Endothelial cell of hepatic sinusoid (primary cell): ENCODE measurements around the gene HOXB4.

Source experiments
- in situ Hi-C: cut with HindIII; loops from 2 replicates; pipeline ENCODE4 v1.10.0; 2017; ENCODE audit warnings: low sequenced_read_pairs

Gene HOXB4

DNA sequence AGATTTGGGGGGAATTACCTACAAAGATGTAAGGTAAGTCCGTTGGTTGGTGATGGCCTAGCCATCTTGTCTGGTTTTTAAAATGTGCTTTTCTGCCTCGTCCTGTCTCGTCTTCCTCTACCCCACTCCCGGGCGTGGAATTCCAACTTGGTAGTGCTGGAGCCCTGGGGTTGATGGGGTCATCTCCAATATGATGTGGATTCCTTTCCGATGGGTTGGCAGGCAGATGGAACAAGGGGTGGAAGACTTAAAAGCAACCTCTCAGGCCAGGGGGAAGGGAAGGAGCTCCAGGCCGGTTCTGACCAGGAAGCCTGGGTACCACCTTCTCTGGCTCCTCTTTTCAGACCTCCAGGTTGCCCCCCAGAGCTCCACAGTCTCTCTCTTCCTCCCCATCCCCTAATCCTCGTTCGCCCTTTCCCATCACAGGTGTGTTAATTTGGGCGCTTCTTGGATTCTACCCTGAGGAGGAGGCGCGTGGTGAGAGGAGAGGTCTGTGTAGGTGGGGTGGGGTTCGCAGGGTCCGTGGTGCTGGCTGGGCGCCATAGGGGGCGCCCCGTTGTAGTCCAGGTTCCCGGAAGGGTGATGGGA is 28.1 kb downstream of the HOXB4 start:
- in situ Hi-C loops, result no loop called here

DNA sequence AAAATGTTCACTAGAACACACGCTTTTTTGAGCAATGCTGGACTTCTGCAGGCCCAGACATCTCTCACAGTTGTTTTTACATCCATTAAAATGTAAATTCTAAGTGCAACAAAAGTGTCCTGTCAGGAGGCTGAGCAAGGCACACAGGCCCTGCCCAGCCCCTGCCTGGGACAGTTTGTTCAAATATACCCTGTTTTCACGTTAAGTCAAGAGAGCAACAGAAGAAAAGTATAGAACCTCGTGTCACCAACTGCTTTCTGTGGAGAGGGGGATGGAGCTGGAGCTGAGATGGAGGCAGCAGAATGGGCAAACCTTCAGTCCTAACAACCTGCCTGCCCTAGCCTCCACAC is 28.9 kb downstream of the HOXB4 start:
- in situ Hi-C loops, result no loop called here

DNA sequence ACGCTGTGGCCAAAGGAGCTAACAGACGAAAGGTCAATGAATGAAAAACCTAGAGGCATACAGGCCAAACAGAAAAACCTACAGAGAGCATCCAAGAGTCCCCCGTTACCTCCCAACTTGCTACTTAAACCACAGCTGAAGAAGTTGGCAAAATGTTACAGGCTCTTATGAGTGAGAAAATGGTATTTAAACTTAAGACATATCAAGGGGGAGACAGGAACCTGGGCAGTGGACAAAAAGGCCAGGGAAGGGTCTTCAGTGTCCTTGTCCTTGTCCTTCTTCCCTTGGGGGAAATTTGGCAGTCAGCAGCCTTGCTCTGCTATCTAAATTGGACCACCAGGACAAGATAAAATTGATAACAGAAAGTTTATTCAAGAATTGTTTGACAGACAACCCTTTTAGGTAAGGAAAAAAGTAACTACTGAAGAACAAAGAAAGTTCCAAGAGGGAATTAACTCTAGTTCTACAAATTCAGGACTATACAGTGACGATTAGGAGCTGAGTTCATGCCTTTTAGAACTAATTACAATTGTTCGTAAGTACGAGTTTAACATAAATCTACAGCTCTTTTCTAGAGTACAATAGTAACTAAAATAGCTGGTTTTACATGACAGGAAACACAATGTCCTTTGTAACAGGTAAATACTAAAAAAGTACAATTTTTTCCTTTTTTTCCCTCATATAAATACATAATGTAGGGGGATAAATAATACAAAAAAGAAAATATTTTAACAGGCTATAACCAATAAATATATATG is 29.4 kb downstream of the HOXB4 start:
- in situ Hi-C loops, result no loop called here

DNA sequence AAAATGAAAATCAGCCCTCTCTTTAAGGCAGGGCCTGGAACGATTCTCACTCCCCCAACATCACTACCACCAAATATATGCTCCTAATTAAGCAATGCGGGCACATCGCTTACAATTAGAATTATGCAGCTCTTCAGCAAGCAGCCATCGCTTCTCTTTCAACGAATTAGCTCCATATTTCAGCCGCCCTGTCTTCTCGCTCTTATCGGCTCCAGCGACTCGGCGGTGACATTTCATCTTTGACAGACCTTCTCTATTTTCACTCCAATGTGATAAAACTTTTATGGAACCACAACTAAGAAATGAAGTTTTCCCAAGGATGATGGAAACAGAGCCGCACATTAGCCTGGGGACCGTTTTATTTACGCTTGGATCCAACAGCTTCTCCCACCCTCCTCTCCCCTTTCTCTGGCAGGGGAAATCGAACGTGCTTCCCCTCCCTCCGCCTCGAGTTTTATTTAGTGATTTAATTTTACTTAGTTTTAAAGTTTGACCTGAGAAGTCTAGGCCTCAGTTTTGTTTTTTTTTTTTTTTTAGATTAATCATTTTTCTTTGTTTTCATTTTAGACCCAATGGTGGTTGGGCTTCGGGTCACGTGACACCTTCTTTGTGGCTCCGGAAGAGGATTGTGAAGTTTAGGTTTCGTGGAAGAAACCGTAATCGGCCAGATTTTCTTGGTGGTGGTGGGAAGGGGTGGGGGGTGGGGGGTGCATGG is 30.2 kb downstream of the HOXB4 start:
- in situ Hi-C loops, result no loop called here

DNA sequence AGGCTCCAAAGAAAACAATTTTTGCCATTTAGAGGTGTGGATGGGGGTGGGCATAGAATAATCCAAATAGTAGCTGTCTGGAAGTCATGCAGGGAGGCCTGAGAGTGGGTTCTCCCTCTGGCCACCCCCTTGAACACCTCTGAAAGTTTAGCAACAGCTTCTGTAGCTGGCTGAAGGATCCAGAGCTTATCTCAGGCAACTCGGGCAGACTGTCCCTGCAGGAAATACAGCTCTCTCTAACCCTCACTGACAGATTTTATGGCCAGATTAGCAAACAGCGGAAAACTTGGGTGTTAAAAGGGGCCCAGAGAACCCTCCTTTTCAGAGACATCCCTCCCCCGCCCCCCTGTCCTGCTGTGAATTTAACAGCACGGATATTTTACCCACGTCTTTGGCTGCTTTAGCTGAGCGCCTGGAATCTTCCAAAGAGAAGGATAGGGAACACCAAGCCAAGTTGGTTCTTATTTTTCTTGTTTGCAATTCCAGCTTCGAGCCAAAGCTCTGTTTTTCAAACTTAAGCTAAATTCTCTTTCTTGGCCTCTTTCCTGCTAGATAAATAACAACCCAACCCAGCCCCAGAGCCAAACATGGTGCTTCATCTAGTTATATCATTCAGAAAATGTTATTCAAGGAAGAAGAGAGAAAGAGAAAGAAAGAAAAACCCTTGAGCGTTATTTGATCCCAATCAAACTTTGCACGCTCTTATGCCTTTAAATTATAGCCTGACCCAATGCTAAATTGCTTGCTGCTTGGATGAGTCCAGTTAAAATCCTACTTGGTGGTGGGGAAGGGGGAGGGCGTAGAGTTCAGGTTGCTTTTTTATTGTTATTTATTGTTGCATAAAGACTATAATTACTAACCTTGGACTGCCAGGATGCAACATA is 31.0 kb downstream of the HOXB4 start:
- in situ Hi-C loops, result no loop called here

DNA sequence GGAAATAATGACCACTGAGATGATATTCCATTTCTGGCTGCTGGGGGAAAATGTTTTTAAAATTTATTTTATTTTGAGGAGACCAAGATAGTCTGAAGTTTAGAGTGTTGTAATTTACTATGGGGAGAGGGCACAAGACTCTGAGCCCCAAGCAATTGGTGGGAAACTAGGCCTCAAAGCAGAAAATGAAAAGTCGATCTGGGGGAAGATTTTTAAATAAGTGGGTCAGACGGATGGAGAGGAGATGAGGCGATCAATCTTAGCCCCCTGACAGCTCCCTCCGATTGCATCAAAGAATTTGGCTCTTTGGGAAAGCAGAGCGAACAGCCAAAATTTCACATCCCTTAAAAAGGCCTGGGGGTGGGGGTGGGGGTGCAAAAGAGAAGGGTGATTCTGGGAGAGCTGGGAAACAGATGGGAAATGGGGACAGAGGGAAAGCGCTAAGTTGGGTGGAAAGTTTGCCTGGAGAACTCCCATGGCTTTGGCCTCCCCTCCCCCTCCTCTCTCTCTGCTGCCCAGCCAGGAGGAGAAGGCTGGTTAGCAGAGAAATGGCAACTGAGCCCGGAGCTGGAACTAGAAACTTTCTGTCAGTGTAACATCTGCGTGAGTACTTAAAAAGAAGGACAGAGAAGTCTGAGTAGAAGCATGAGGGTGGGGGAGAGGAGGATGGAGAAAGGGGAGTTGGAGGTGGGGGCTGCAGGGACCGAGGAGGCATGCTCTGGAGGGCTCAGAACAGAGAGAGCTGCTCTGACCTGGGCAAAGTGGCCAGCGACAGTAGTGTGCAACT is 31.8 kb downstream of the HOXB4 start:
- in situ Hi-C loops, result no loop called here

DNA sequence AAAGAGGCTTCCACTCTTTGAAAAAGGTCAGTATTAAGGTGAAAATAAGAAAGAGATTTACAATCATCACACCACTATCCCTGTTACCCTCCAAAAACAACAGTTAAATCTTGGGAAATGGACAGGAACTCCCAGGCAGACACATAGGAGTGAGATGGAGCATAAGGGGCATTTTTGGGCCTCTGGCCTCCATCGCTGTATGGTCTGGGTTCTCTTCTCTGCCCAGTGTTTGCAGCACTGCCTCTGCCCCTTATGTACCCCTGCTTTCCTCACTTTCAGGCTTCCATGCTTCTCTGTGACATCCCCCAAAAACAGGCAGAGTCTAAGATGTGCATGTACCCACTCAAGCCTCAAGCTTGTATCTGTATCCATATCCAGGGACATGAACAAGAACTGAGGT is 32.6 kb downstream of the HOXB4 start:
- in situ Hi-C loops, result no loop called here

DNA sequence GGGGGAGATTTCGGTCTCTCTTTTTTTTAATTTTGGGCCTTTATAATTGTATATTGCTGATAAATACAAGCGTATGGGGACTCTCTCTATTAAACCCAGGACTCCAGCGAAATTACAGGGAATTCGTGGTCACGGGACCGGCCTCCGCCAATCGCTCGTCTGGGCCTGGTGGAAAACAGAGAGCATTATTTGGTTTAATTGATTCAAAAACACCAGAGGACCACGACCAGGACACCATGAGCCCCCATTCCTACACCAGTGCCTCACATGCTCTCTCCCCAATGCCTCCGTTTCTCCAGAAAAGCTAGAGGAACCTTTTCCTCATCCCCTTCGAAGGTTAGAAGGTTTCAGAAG is 33.2 kb downstream of the HOXB4 start, which contains the start of gene HOXB2:
TSS of gene HOXB2 (minus strand) at position 88 of the 354 bp plus-strand sequence. CDS start 198 bp downstream, outside the sequence.
- in situ Hi-C loops, result no loop called here

DNA sequence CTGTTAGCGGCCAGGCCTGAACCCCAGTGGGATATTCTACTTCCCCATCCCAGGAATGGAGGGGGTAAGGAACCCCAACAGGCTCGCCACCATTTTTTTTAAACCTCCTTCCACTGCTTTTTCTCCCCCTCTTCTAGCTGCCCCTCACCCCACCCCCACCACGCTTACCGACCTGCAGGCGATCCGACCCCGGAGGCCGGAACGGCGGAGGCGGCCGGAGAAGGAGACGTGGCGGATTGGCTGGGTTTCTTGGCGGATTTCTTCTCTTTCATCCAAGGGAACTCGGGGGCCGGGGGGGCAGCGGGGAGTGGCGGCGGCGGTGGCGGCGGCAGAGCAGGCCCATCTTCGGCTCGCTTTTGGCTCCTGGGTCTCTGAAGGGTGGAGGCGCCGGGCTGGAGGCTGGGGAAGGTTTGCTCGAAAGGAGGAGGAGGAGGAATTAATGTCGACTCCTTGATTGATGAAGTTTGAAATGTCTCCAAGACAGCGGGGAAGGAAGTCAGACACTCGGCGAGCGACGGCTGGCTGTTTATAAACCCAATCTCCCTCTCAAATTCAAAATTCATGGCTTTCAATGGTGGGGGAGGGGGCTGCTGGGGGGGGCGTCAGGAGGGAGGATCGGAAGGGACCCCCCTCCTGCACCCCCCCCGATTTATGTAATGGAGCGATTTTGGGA is 33.7 kb downstream of the HOXB4 start:
- in situ Hi-C loops, result no loop called here

DNA sequence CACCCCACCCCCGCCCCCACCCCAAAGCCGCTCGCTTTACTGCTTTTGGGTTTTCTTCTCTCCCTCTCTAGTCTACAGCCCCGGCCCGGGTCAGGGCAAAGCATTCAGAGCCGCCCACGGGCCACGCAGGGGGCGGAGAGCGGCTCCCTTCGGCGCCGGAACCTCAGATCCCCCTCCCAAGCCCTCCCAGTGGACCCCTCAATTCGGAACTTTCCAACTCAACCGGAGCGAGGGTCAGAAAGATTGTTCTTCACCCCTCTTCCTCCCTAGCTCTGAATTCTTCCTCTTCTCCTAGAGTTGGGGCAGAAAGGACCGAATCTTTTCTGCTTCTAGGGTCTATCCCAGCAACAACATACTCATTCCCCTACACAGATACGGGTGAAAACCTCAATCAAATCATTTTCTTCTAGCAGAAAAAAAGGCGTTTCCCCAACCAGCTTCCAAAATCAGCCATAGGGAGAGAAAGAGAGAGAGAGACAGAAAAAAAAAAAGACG is 34.2 kb downstream of the HOXB4 start:
- in situ Hi-C loops, result no loop called here

DNA sequence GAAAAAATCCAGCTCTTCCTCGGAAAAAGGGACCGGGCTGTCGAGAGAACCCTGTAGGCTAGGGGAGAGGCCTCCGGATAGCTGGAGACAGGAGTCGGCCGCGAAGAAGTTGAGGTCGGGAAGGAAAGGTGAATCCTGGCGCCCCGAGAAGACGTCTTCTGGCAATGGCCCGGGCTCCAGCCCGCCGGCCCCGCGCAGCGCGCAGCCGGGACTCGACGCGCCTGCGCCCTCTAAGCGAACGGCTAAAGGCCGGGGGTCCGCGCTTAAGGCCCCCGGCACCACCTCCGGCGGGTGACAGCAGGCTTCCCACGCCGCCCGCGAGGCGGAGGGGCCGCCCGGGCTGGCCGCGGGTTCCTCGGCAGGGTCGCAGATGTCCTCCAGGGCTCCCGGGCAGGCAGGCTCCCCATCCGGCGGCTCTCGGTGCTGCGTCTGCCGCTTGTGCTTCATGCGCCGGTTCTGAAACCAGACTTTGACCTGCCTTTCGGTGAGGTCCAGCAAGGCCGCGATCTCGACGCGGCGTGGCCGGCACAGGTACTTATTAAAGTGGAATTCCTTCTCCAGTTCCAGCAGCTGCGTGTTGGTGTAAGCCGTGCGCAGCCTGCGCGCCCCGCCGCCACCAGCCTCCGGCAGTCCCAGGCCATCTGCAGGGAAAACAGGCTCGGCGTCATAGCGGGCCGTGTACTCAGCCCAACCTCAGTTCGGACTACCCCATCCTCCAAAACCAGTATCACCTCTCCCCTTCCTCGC is 34.9 kb downstream of the HOXB4 start:
- in situ Hi-C loops, result no loop called here

DNA sequence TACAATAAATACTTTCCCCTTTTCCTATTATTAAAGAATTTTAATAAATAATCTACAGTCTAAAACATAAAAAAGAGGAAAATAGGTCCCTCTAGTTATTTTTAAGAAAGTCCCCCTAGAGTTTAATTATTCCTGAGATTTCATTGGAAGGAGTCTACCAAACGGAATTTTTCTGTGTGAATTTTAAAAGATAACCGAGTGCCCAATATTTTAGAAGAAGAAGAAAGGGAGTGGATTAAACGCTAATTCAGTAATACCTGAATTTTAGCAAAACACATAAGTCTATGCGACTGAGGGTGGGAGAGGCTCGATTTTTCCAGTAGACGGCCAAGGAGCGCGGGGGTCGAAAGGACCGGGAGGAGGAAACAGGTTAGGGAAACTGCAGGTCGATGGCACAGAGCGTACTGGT is 35.4 kb downstream of the HOXB4 start:
- in situ Hi-C loops, result no loop called here

DNA sequence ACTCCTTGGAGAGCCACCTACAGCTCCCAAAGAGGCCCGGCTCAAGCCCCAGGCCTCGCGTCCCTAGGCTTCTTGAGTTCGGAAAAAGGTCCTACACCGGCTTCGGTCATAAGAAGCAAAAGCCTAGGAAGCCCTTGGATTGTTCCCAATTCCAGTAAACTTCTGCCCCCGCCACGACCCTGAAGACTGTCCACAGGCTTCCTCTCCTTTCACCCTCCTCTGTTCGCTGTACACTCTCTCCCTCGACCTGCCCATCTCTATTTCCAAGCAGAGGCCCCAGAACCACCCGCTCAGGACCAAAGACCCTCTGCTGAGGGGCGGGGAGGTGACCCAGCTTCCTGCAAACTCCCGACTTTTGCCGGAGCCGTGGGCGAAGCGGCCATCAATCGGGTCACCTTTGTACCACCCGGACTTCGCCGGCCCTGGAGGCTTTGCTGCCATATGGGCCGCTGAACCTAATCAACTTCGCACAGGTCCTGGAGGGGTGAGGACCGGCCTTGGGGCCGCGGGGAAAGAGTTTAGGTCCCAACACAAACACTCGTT is 36.0 kb downstream of the HOXB4 start:
- in situ Hi-C loops, result no loop called here

DNA sequence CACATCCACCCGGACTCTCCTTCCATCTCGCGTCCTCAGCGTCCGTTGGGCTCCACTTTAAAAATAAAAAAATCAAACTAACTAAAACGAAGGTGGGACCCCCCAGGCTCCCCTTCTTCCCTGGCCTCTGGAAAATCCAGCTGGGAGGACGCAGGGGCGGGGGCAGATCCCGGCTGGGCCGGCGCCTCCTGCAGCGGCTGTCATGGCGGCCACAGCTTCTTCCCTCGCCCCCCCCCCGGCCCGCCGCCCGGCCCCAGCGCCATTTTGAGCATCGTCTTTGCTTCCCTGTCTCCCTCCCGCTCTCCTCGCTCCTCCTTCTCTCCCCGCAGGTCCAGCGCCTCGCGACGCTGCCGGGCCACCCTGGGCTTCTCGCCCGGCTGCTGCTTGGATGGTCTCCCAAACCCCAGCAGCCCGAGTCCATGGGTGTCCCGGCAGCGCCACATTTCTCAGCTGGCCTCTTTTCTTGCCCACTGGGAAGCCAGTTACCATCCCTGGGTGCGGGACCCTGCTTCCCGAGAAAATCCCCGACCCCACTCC is 36.5 kb downstream of the HOXB4 start:
- in situ Hi-C loops, result no loop called here

DNA sequence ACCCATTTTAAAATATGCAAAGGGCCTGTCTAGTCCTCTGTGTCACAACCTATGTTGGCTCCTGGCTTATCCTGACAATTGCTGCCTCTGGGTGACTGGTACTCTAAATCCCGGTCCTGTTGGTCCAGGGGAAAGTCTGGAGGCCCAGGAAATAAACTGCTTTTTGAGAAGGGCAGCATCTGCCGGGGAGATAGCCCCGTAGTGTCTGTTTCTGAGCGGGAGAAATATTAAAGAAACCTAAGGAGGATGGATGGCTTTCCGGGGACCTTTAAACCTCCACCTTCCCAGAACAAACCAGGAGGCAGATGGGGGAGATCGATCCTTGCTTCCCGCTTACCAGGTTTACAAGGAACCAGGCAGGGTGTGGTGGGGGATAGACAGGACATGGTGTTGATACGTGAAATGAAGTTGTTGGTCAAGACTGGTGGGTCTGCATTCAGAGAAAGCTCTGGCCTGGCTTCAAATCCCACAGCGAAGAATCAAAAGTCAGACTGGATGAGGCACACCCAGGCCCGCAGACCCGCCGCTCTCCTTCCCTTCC is 37.0 kb downstream of the HOXB4 start:
- in situ Hi-C loops, result no loop called here

DNA sequence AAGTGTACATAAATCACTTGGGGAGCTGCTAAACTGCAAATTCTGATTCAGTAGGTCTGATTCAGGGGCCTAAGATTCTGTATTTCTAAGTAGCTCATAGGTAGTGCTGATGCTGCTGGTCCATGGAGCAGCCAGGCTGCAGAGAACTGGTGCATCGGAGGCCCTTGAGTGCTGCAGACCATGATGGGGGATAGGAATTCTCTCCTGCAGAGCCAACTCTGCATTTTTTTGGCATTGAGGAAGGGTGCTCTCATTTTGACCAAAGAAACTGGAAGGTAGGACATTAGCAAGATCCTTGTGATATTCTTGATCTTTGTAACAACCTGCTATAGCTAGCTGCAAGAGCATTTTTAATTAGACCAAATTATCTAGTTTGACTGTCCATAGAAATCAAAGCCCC is 37.9 kb downstream of the HOXB4 start:
- in situ Hi-C loops, result no loop called here

DNA sequence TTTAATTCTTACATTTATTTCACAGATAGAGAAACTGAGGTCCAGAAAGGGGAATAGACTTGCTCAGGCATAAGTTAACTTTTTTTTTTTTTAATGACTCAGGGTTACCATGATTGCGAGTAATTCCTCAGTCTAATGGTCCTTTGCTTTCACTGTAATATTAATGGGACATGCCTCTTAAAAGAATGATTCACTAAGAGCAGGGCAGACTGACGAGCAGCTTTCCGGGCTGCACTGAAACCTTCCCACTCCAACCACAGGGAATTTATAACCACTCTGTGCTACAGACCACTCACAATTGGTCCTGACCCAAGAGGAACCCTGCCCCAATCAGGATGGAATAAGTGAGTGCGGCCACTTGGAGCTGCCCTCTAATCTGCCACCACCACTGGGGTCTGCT is 39.0 kb downstream of the HOXB4 start:
- in situ Hi-C loops, result no loop called here

DNA sequence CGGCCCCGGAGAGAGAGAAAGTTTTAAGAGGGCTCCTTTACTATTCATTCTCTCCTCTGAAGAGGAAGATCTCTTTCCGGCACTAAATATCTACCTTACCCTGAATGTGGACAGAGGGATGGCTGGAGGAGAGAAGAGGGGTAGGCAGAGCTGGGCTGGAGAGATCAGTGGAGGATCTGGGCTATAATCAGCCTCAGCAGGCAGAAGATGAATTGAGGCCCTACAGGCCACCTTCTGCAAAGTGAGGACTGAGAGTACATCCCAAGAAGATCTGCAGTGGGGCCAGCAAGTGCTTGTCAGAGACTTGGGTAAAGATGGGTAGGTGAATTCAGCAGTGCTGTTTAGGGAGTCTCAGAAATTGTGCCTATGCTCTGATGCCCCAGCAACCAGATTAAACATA is 40.8 kb downstream of the HOXB4 start:
- in situ Hi-C loops, result no loop called here
